ENCODE results near the gene MS4A13. TPM values are rescaled to one million over a fixed set of nuclear protein-coding genes. Genes with fewer than 3 reads are reported as not detected.
"Not testable (repeated sequence)": the region's sequence is repeated elsewhere in the genome, so short reads cannot be mapped to it uniquely, and the experiment has no call there.

Gene MS4A13, protein sequence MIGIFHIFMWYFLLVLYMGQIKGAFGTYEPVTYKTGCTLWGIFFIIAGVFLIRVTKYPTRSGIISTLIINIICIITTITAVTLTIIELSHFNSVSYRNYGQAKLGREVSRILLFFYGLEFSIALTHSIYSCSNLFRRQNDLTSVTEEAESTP
- not detected for polyA plus RNA-seq (ENCODE audit: insufficient read length)
- long read RNA-seq, donor 1: 0 reads
- long read RNA-seq, donor 2: 0 reads
- long read RNA-seq, donor 3: 0 reads
- long read RNA-seq, donor 4: 0 reads
- long read RNA-seq, donor 5: 0 reads
- long read RNA-seq, donor 6: 0 reads
- long read RNA-seq, donor 7: 0 reads
- long read RNA-seq, donor 8: 0 reads

DNA sequence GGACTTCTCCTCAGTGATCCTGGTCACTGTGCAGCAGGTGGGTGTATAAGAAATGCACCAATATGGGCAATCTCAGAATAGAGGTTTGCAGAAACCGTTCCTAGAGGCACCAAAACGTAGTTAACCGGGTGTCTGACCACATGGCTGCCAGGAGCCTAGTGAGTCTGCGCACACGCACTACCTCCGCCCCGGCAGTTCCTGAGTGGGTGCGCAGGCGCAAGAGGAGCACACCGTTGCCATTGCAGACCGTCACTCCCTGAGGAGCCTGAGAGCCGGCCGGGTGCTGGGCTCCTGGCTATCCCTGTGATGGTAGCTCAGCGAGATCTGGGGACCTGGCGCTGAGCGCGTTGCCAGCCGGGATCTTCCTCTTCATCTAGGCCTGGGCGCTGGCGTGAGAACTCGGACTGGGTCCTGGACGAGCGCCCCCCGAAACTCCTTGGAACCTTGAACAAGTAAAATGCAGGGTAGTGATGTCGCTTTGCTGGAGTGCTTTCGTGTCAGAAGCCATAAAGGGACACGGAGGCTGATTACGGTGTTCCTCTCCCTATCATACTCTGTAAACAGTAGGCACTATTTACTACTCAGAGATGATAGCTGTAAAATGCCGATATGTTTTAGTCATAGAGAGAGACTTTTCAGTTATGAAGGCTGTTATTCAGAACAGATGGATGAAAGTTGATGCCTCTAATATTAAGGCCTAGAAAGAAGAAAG, at the start of gene MS4A13:
Gene MS4A13 (plus strand): TSS at position 249 of the 712 bp plus-strand sequence. CDS start 2,692 bp downstream, outside the sequence.
- no peak for DNase-seq

DNA sequence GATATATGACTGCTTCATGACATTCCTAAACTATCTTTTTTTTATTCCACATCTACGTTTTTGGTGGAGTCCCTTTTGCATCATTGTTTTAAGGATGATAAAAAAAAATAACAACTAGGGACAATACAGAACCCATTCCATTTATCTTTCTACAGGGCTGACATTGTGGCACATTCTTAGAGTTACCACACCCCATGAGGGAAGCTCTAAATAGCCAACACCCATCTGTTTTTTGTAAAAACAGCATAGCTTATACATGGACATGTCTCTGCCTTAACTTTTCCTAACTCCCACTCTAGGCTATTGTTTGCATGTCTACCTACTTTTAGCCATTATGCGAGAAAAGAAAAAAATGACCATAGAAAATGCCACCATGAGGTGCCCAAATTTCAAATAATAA, 46.4 kb upstream of the MS4A13 start:
- no peak for DNase-seq

DNA sequence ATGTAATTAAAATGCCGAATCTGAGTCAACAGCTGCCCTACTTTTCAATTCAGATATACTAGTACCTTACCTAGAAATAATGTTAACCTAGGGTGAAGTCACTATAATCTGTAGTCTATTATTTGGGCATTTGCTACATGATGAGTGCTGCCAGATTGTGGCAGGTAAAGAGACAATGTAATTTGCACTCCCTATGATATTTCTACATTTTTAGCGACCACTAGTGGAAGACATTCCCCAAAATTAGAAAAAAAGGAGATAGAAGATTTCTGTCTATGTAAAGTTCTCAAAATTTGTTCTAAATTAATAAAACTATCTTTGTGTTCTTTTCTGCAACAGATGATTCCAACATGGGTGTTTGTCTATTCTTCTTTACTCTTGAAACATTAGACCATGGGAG, 45.5 kb upstream of the MS4A13 start:
- no peak for DNase-seq

DNA sequence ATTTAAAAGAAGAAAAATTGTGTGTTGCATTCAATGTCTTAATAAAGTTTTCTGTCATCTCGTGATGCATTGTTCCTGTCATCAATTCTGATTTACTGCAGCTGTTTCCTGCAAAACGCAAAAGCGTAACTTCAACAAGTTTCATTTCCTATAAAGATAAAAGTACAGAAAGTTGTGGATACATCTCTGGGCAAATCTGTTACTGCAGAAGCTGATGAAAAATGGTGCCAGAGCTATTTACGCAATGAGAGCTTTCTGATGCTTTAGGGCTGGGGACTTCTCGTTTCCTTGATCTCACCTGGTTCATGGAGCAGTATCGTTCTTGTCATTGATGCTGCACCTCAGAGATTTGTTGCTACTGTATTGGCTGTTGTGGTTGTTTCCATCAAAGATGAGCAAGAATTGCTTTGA, 38.2 kb upstream of the MS4A13 start:
- no peak for DNase-seq

GRCh38 chr11:60482361-60482760, 32.8 kb upstream of the MS4A13 start:
- no peak for DNase-seq

- no peak for DNase-seq
Observed at GRCh38 chr11:60485987-60486386, 29.2 kb upstream of the MS4A13 start.

GRCh38 chr11:60492488-60493009, 22.6 kb upstream of the MS4A13 start, which contains the start of gene MS4A12:
Gene MS4A12 (plus strand): TSS chr11:60492778. CDS start chr11:60497319, 4,541 bp downstream.
- DNase-seq: no peak

DNA sequence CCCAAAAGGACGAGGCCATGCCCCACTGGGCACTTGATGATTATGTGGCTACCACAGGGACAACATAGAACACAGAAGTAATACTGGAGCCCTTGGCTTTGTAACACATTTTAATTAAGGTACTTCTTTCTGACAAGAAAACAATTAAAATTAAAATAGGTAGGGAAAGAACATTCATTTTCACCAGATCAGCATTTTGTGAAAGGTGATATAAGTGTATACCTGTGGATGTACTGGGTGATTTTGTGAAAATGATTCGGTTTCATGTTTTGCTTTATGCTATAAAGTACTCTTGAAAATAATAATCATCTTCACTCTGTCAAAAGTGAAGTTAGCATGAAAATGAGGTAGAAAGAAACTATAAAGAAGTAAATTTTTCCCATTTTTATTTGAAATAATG, 21.7 kb upstream of the MS4A13 start:
- no peak for DNase-seq

DNA sequence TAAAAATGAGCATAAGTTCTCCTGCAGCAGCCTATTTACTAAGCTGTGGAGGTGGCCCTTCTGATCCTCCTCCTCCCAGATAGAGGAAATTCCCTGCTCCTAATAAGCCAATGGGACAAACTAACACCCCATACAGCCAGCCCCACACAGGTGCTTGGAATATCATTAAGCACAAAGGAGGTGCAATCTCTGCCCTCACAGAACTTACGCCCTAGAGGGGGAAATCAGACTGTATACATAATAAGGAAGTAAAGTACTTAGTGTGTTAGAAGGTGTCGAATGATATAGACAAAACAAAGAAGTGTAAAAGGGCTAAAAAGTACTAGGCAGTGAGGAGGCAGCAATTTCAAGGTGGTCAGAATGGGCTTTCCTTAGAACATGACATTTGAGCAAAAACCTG, 16.8 kb upstream of the MS4A13 start:
- no peak for DNase-seq

DNA sequence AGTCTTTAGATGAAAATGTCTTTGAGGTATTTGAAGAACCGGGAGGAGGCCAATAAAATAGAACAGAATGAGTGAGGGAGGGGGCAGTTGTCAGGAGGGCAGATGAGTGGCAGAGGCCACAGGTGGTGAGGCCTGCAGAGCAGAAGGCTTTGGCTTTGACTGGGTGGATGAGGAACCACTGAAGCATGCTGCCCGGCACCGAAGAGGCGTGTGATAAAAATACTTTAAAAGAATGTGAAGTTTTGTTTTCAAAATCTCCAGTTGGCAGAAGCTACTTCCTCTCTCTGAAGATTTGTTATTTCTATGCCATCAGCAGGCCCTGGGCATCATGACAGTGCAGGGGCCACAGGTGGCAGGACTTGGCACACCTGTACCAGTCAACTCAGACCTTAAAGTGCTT, 16.3 kb upstream of the MS4A13 start:
- no peak for DNase-seq

GRCh38 chr11:60500276-60500910, 14.8 kb upstream of the MS4A13 start:
- DNase-seq: no peak

DNA sequence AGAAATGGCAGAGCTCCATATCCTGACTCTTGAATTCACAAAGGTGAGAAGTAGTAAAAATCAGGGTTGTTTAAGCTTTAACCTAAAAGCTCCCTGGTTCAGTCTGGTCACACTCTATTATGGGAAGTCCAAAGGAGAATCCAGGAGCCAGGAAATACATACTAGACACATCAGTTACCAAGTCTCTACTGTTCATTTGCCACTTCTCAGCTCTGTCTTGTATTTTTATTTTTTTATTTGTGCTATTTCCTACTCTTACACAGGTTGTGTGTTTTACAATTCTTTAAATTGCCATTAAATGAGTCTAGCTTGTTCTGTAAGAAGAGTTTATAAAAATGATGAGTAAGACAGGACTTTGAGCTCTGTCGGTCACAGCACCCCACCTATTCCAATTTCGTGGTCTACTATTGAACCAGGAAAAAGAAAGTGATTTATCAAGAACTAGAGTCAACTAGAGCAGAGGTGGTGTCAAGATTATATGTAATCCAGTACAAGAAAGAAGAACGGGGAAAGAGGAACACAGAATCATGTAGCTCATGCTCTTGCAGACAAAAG, 12.9 kb upstream of the MS4A13 start:
- DNase-seq: no peak

- DNase-seq: no peak
Observed at GRCh38 chr11:60504219-60504905, 10.8 kb upstream of the MS4A13 start.

DNA sequence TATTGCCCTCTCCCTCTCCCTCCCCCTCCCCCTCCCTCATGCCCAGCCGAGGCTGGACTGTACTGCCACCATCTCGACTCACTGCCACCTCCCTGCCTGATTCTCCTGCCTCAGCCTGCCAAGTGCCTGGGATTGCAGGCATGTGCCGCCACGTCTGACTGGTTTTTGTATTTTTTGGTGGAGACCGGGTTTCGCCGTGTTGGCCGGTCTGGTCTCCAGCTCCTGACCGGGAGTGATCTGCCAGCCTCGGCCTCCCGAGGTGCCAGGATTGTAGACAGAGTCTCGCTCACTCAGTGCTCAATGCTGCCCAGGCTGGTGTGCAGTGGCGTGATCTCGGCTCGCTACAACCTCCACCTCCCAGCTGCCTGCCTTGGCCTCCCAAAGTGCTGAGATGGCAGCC, 5.6 kb upstream of the MS4A13 start:
- DNase-seq: not testable (repeated sequence)

DNA sequence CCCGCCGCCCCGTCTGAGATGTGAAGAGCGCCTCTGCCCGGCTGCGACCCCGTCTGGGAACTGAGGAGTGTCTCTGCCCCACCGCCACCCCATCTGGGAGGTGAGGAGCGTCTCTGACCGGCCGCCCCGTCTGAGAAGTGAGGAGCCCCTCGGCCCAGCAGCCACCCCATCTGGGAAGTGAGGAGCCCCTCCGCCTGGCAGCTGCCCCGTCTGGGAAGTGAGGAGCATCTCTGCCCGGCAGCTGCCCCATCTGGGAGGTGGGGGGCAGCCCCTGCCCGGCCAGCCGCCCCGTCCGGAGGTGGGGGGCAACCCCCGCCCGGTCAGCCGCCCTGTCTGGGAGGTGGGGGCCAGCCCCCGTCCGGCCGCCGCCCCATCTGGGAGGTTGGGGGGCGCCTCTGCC, 5.0 kb upstream of the MS4A13 start:
- not testable (repeated sequence) for DNase-seq

DNA sequence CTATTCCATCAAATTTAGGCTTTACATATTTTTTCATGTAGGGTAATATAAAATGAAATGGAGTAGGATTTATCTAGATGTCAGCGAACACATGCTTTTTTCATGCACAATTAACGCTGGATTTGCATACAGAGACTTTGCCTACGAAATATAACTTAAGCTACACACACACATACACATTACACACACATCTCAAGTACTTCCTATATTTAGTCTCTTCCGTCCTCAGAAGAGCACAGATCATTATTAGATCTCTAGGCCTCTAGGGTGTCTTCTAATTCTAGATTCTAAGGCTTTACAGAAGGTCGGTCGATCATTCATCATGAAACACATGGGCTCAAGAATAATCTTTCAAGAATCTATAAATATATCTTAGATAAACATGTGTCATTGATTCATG, 3.8 kb upstream of the MS4A13 start:
- no peak for DNase-seq

GRCh38 chr11:60512651-60513225, 2.5 kb upstream of the MS4A13 start:
- DNase-seq: no peak

- DNase-seq: no peak
Observed at GRCh38 chr11:60513496-60514460, 1.4 kb upstream of the MS4A13 start.

GRCh38 chr11:60528465-60528864, 13.3 kb downstream of the MS4A13 start:
- DNase-seq: no peak

- no peak for DNase-seq
Observed at GRCh38 chr11:60528934-60529333, 13.7 kb downstream of the MS4A13 start.

Measured in left kidney (tissue), 8 donors.